Measurements from ENCODE around the gene MPHOSPH10.
"Not testable (repeated sequence)": the region's sequence is repeated elsewhere in the genome, so short reads cannot be mapped to it uniquely, and the experiment has no call there.

MPHOSPH10 gene

DNA sequence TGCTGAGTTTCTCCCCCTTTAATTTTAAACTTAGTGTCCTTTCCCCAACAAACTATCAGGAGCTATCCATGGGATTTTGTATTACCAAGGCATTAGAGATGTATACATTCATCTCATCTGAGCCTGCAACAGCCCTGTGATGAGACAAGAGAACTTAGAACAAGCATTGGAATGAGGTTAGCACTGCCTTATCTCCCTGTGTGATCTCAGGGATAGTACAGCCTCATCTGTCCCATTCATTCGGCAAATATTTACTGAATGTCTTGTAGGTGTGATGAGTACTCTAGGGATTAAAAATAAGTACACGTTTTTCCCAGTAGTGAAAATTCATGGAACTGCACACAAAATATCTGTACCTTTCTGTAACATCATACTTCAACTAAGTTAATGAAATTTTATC, 50.9 kb downstream of the MPHOSPH10 start:
- no peak for DNase-seq

DNA sequence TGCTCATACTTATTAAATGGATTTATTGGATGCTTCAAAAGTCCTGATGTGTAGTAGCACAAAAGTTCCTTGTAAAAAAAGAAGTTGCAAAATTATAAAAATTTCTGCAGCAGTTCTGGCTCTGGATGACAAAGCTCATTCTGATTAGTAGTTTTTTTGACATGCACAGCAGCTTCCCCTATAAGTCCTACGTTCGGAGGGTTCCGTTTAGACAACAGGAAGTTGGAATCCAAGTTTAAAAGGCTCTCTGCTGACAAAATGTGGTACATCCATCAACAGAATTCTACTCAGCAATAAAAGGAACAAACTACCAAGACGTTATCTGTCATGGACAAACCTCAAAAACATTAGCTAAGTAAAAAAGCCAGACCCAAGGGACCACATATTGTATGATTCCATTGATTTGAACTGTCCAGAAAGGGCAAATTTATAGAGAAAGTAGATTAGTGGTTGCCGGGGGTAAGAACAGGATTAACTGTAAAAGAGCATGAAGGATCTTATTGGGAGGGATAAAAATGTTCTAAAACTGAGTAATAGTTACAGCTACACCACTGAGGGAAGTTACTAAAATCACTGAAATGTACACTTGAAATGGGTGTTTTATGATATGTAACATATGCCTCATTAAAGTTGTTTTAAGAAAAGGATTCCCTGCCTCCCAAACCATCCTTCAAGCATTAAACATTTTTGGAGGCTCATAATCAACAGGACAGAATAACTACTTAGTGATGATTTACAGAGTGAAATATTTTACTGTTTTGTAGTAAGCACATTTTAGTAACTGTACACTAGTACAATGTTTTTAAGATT, 53.1 kb downstream of the MPHOSPH10 start:
- DNase-seq = not testable (repeated sequence)

DNA sequence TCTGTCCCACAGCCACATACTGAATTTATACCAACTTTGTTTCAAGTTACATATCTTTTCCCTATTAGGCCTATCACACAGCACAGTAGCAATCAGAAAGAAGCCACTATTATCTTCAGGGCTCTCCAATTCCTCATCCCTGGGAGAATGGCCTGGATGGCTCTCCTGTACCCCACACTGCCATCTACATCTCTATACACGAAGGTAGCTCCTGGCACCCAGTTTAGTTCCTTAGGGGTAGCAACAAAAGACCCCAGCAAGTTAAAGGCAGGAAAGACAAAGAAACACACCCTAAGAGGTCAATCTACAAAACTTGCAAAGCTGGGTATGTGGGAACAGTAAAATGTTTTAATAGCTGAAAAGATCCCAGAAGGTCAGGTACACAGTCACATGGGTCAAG, 56.5 kb downstream of the MPHOSPH10 start:
- DNase-seq = no peak

DNA sequence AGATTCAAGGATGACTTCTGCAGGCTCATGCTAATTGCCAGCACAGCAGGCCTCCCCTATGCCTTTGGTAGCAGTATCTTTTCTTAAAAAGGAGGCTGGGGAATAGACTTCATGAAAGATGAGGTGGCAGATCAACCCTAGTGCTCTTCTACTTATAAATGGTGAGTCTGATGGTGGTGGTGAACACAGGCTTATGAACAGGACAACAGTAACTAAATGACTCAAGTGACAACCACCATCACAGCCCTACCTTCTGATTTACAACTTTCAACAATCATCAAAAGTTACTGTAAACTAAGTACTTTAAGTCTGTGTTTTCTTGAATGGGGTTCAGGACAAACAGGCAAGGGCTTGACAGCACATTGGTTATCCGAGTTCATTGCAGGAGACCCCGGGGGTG, 57.2 kb downstream of the MPHOSPH10 start:
- no peak for DNase-seq

DNA sequence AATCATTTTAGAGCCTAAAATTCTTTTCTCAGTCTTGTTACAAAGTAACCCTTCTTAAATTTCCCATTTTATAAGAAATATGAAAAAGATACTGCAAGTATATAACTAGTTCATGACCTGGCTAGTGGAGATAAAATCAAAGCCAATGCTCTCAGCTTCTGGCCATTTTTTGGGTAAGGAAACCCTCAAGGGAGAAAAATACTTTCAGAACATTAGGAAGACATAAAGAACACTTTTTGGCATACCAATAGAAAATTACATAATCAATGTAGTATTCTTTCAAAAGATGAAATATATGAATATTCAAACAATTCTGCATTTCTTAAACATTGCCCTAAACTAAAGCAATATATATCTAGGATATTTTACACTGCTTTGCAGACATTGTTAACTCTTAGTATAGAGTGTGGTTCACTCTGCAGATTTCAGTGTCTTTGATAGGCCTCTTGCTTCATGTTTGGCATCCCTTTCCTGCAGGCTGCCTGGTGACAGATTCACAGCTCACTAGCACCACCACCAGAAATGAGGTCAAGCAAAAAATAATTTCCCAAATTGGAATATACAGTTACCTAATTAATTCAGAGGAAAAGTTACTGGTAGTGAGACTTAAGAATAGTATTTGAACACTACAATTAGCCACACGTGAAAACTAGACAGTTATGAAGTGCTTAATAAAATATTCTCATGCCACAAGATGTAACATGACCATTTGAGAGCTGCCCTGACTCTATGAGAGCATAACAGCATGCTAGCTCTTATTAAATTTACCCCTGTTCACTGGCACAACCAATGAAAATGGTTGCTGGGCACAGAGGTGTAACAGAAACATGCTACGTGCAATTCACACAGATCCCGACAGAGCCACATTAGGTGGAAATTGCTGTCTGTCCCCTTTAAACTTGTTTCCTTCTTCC, 60.5 kb downstream of the MPHOSPH10 start:
- no peak for DNase-seq

DNA sequence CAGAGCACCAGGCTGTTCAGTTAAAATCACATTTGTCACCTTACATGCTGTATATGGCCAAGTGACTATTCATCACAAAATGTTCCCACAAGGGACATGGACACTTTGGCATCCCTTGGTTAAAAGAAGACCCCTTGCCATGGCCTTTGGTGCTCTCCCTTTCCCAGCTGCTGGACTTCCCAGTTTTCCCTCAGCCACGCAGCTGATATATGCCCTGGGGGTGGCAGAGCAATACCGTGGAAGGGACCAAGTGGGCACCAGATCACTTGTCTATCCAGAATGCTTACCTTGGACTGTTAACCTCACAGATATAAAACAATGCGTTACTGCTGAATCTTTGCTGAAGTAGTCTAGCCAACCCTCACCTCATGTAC, 61.1 kb downstream of the MPHOSPH10 start:
- DNase-seq = no peak

Data from effector CD8-positive, alpha-beta T cell (primary cell).